ENCODE data around the gene FAM81A. TPM values are rescaled to one million over a fixed set of nuclear protein-coding genes. Genes with fewer than 3 reads are reported as not detected.
"Not testable (repeated sequence)": the region's sequence is repeated elsewhere in the genome, so short reads cannot be mapped to it uniquely, and the experiment has no call there.

The FAM81A gene
- total and polyA plus RNA-seq, 4 donors: 5.7 to 24.8 (median 21.7) TPM

GRCh38 chr15:59401051-59401823 lies 36.7 kb upstream of the FAM81A start:
- H3K4me3 ChIP-seq (ENCODE audit: low read depth, low read length); H3K9me3 ChIP-seq (ENCODE audit: control insufficient read depth, insufficient read depth, low read length); H3K27ac ChIP-seq (ENCODE audit: low read depth, low read length); H3K27me3 ChIP-seq (ENCODE audit: control insufficient read depth, insufficient read depth, low read length); H3K36me3 ChIP-seq (ENCODE audit: control insufficient read depth, insufficient read depth, low read length); DNase-seq (ENCODE audit: low read depth in 4 of 6, low spot score in 6 of 6): not testable (repeated sequence)
- WGBS (ENCODE audit: insufficient coverage): 69% methylated on average over 5 of the region's 10 CpGs
- peaks cover 11% of the 10 kb centered on the region for H3K4me1 ChIP-seq (ENCODE audit: control insufficient read depth, insufficient read depth, low read length)

GRCh38 chr15:59401824-59402569 lies 36.0 kb upstream of the FAM81A start:
- DNase-seq (ENCODE audit: low read depth in 4 of 6, low spot score in 6 of 6): peak in 2 of 6 donors; percentile 43 to 54
- no peaks in the 10 kb centered on the region for H3K9me3 ChIP-seq (ENCODE audit: control insufficient read depth, insufficient read depth, low read length)
- no peaks in the 10 kb centered on the region for H3K36me3 ChIP-seq (ENCODE audit: control insufficient read depth, insufficient read depth, low read length)
- H3K4me3 ChIP-seq (ENCODE audit: low read depth, low read length): no peak overlapping the region
- no peak overlapping the region for H3K27ac ChIP-seq (ENCODE audit: low read depth, low read length)
- WGBS (ENCODE audit: insufficient coverage): 100% methylated on average over 1 of the region's 15 CpGs
- no peaks in the 10 kb centered on the region for H3K27me3 ChIP-seq (ENCODE audit: control insufficient read depth, insufficient read depth, low read length)
- peaks cover 11% of the 10 kb centered on the region for H3K4me1 ChIP-seq (ENCODE audit: control insufficient read depth, insufficient read depth, low read length)

- Histone ChIP-seq H3K4me3 (ENCODE audit: low read depth, low read length) (no peak overlapping the region), H3K9me3 (ENCODE audit: control insufficient read depth, insufficient read depth, low read length) (no peaks in the 10 kb centered on the region), H3K27ac (ENCODE audit: low read depth, low read length) (no peak overlapping the region), H3K27me3 (ENCODE audit: control insufficient read depth, insufficient read depth, low read length) (no peaks in the 10 kb centered on the region), H3K36me3 (ENCODE audit: control insufficient read depth, insufficient read depth, low read length) (no peaks in the 10 kb centered on the region), H3K4me1 (ENCODE audit: control insufficient read depth, insufficient read depth, low read length) (peaks cover 9% of the 10 kb centered on the region)
- DNase-seq (ENCODE audit: low read depth in 4 of 6, low spot score in 6 of 6): no peak
- 86% methylated on average over 6 of the region's 7 CpGs for WGBS (ENCODE audit: insufficient coverage)
These were observed 32.9 kb upstream of the FAM81A start for GRCh38 chr15:59405079-59405478.

- peaks cover 4% of the 10 kb centered on the region for H3K4me1 ChIP-seq (ENCODE audit: control insufficient read depth, insufficient read depth, low read length)
- no peak overlapping the region for H3K4me3 ChIP-seq (ENCODE audit: low read depth, low read length)
- H3K36me3 ChIP-seq (ENCODE audit: control insufficient read depth, insufficient read depth, low read length): no peaks in the 10 kb centered on the region
- H3K27me3 ChIP-seq (ENCODE audit: control insufficient read depth, insufficient read depth, low read length): no peaks in the 10 kb centered on the region
- DNase-seq (ENCODE audit: low read depth in 4 of 6, low spot score in 6 of 6): no peak
- H3K9me3 ChIP-seq (ENCODE audit: control insufficient read depth, insufficient read depth, low read length): no peaks in the 10 kb centered on the region
- H3K27ac ChIP-seq (ENCODE audit: low read depth, low read length): no peak overlapping the region
- no CpG with 5 or more reads among the region's 3 CpGs for WGBS (ENCODE audit: insufficient coverage)
These were observed 31.5 kb upstream of the FAM81A start for GRCh38 chr15:59406446-59406845.

GRCh38 chr15:59407946-59408345 lies 30.0 kb upstream of the FAM81A start:
- 100% methylated on average over 1 of the region's 5 CpGs for WGBS (ENCODE audit: insufficient coverage)
- Histone ChIP-seq H3K27me3 (ENCODE audit: control insufficient read depth, insufficient read depth, low read length) (no peaks in the 10 kb centered on the region), H3K4me1 (ENCODE audit: control insufficient read depth, insufficient read depth, low read length) (peaks cover 5% of the 10 kb centered on the region), H3K36me3 (ENCODE audit: control insufficient read depth, insufficient read depth, low read length) (no peaks in the 10 kb centered on the region), H3K27ac (ENCODE audit: low read depth, low read length) (no peak overlapping the region), H3K4me3 (ENCODE audit: low read depth, low read length) (no peak overlapping the region), H3K9me3 (ENCODE audit: control insufficient read depth, insufficient read depth, low read length) (no peaks in the 10 kb centered on the region)
- no peak for DNase-seq (ENCODE audit: low read depth in 4 of 6, low spot score in 6 of 6)

GRCh38 chr15:59410391-59410896 lies 27.5 kb upstream of the FAM81A start:
- Histone ChIP-seq H3K9me3 (ENCODE audit: control insufficient read depth, insufficient read depth, low read length) (no peaks in the 10 kb centered on the region), H3K36me3 (ENCODE audit: control insufficient read depth, insufficient read depth, low read length) (no peaks in the 10 kb centered on the region), H3K4me1 (ENCODE audit: control insufficient read depth, insufficient read depth, low read length) (peaks cover 6% of the 10 kb centered on the region), H3K4me3 (ENCODE audit: low read depth, low read length) (no peak overlapping the region), H3K27ac (ENCODE audit: low read depth, low read length) (no peak overlapping the region), H3K27me3 (ENCODE audit: control insufficient read depth, insufficient read depth, low read length) (no peaks in the 10 kb centered on the region)
- DNase-seq (ENCODE audit: low read depth in 4 of 6, low spot score in 6 of 6): no peak
- WGBS (ENCODE audit: insufficient coverage): 20% methylated on average over 1 of the region's 2 CpGs

GRCh38 chr15:59413577-59413976 lies 24.4 kb upstream of the FAM81A start:
- no peak for DNase-seq (ENCODE audit: low read depth in 4 of 6, low spot score in 6 of 6)
- Histone ChIP-seq H3K4me1 (ENCODE audit: control insufficient read depth, insufficient read depth, low read length) (peaks cover 6% of the 10 kb centered on the region), H3K9me3 (ENCODE audit: control insufficient read depth, insufficient read depth, low read length) (no peaks in the 10 kb centered on the region), H3K27me3 (ENCODE audit: control insufficient read depth, insufficient read depth, low read length) (no peaks in the 10 kb centered on the region), H3K36me3 (ENCODE audit: control insufficient read depth, insufficient read depth, low read length) (no peaks in the 10 kb centered on the region), H3K4me3 (ENCODE audit: low read depth, low read length) (no peak overlapping the region), H3K27ac (ENCODE audit: low read depth, low read length) (no peak overlapping the region)
- WGBS (ENCODE audit: insufficient coverage): 82% methylated on average over 1 of the region's 2 CpGs

- DNase-seq (ENCODE audit: low read depth in 4 of 6, low spot score in 6 of 6): peak in 1 of 6 donors; percentile 57
- Histone ChIP-seq H3K27me3 (ENCODE audit: control insufficient read depth, insufficient read depth, low read length) (no peaks in the 10 kb centered on the region), H3K4me1 (ENCODE audit: control insufficient read depth, insufficient read depth, low read length) (peaks cover 6% of the 10 kb centered on the region), H3K9me3 (ENCODE audit: control insufficient read depth, insufficient read depth, low read length) (no peaks in the 10 kb centered on the region), H3K36me3 (ENCODE audit: control insufficient read depth, insufficient read depth, low read length) (no peaks in the 10 kb centered on the region), H3K27ac (ENCODE audit: low read depth, low read length) (no peak overlapping the region), H3K4me3 (ENCODE audit: low read depth, low read length) (no peak overlapping the region)
- WGBS (ENCODE audit: insufficient coverage): 76% methylated on average over 3 of the region's 4 CpGs
These were observed 21.2 kb upstream of the FAM81A start for GRCh38 chr15:59416816-59417215.

GRCh38 chr15:59419170-59419569 lies 18.8 kb upstream of the FAM81A start:
- DNase-seq (ENCODE audit: low read depth in 4 of 6, low spot score in 6 of 6): no peak
- no CpG with 5 or more reads among the region's 1 CpG for WGBS (ENCODE audit: insufficient coverage)
- no peak overlapping the region for H3K27ac ChIP-seq (ENCODE audit: low read depth, low read length)
- no peaks in the 10 kb centered on the region for H3K4me1 ChIP-seq (ENCODE audit: control insufficient read depth, insufficient read depth, low read length)
- H3K4me3 ChIP-seq (ENCODE audit: low read depth, low read length): no peak overlapping the region
- H3K27me3 ChIP-seq (ENCODE audit: control insufficient read depth, insufficient read depth, low read length): no peaks in the 10 kb centered on the region
- no peaks in the 10 kb centered on the region for H3K36me3 ChIP-seq (ENCODE audit: control insufficient read depth, insufficient read depth, low read length)
- no peaks in the 10 kb centered on the region for H3K9me3 ChIP-seq (ENCODE audit: control insufficient read depth, insufficient read depth, low read length)
